AG04449 (cell line): ENCODE measurements around the gene GATA5.

ENCODE experiments used
- CTCF ChIA-PET: fragments of 350-600 bp; formaldehyde crosslinking; extraction: SDS; loops from one replicate; lab custom pipeline; 2021; ENCODE audit warnings: antibody characterized with exemption; lab: Yijun Ruan, JAX
- POLR2A ChIA-PET: fragments of 400-600, 350-600 bp; formaldehyde crosslinking; extraction: SDS; loops from one replicate; lab custom pipeline; 2020; ENCODE audit warnings: antibody characterized with exemption, inconsistent platforms; lab: Yijun Ruan, JAX
- DNase-seq: peaks from one replicate; pipeline ENCODE4 v3.0.0-alpha.2; 2010; ENCODE audit warnings: low read depth, low spot score
- H3K4me3 ChIP-seq: 2 replicates; pipeline ENCODE4 v1.5.1; 2011; ENCODE audit warnings: low read depth, mild to moderate bottlenecking, control low read depth, low read length
- CTCF ChIP-seq: IDR thresholded peaks from one replicate; pipeline ENCODE4 v1.5.1; 2011; ENCODE audit warnings: mild to moderate bottlenecking, moderate library complexity, low read length, control low read depth, inconsistent platforms; ENCODE audit not compliant: insufficient read depth; ENCODE audit errors: missing control alignments

The GATA5 gene

GRCh38 chr20:62466806-62467537, 8.8 kb downstream of the GATA5 start:
- POLR2A ChIA-PET = interaction anchor here (0.6 kb wide), 1 partner anchor 67 kb away, joined by 3 read pairs; no protein-coding TSS in a partner anchor
- CTCF ChIA-PET = no interaction called here
- no peak for DNase-seq
- H3K4me3 ChIP-seq = no peak overlapping the region
- no peak for TF ChIP-seq CTCF

GRCh38 chr20:62466072-62466760, 9.6 kb downstream of the GATA5 start:
- no peak for TF ChIP-seq CTCF
- CTCF ChIA-PET = no interaction called here
- POLR2A ChIA-PET = no interaction called here
- H3K4me3 ChIP-seq = no peak overlapping the region
- no peak for DNase-seq

GRCh38 chr20:62464990-62465389, 10.8 kb downstream of the GATA5 start:
- TF ChIP-seq CTCF = no peak
- no peak overlapping the region for H3K4me3 ChIP-seq
- POLR2A ChIA-PET = no interaction called here
- no peak for DNase-seq
- CTCF ChIA-PET = no interaction called here

- no peak for TF ChIP-seq CTCF
- ChIA-PET POLR2A (no interaction called here), CTCF (interaction anchor here (1.0 kb wide), 1 partner anchor 36 kb away, joined by 3 read pairs; no protein-coding TSS in a partner anchor)
- no peak overlapping the region for H3K4me3 ChIP-seq
- no peak for DNase-seq
These were observed 11.4 kb downstream of the GATA5 start for GRCh38 chr20:62464425-62464770.

- DNase-seq = no peak
- H3K4me3 ChIP-seq = no peak overlapping the region
- no peak for TF ChIP-seq CTCF
- CTCF ChIA-PET = interaction anchor here (0.6 to 1.0 kb wide), 2 partner anchors 36 to 45 kb away, joined by 3 read pairs; no protein-coding TSS in a partner anchor
- POLR2A ChIA-PET = no interaction called here
These were observed 12.0 kb downstream of the GATA5 start for GRCh38 chr20:62463651-62464424.

- no peak for DNase-seq
- POLR2A ChIA-PET = no interaction called here
- no peak for TF ChIP-seq CTCF
- CTCF ChIA-PET = no interaction called here
- no peak overlapping the region for H3K4me3 ChIP-seq
These were observed 12.7 kb downstream of the GATA5 start for GRCh38 chr20:62462976-62463592.
